DND-41 (cell line): ENCODE data around the gene PAK5.

Experiments
- CTCF ChIP-seq: IDR thresholded peaks from 2 replicates; pipeline ENCODE4 v1.5.1; 2012; ENCODE audit warnings: borderline replicate concordance, low read length, moderate library complexity, mild to moderate bottlenecking; ENCODE audit not compliant: poor library complexity, severe bottlenecking; ENCODE audit errors: extremely low read depth
- EZH2 ChIP-seq: IDR thresholded peaks from 3 replicates; pipeline ENCODE4 v1.6.1; 2012; ENCODE audit warnings: borderline replicate concordance, low read depth, mild to moderate bottlenecking, moderate library complexity, low read length, inconsistent platforms; ENCODE audit not compliant: severe bottlenecking

- TF ChIP-seq CTCF: no peak
- TF ChIP-seq EZH2: no peak
These were observed 23.2 kb downstream of the PAK5 start for GRCh38 chr20:9815632-9816031.
